ENCODE measurements around the gene VEGFB.
"Not testable (repeated sequence)": the region's sequence is repeated elsewhere in the genome, so short reads cannot be mapped to it uniquely, and the experiment has no call there.

VEGFB gene

GRCh38 chr11:64245401-64245796 lies 11.0 kb downstream of the VEGFB start:
- no peak for TF ChIP-seq CTCF (IDR thresholded peaks at IDR 0.05; ENCODE audit: poor library complexity, severe bottlenecking)
- peaks cover 30% of the 10 kb centered on the region for H3K36me3 ChIP-seq (ENCODE audit: low read depth)
- no peaks in the 10 kb centered on the region for H3K27me3 ChIP-seq (ENCODE audit: insufficient read depth, poor library complexity, severe bottlenecking)
- H3K4me1 ChIP-seq (ENCODE audit: insufficient read depth, poor library complexity, severe bottlenecking), result peaks cover 5% of the 10 kb centered on the region
- peak overlapping the region; percentile 76 for H3K4me3 ChIP-seq (ENCODE audit: severe bottlenecking)
- DNase-seq (ENCODE audit: low spot score) (no peak), ATAC-seq (ENCODE audit: low read depth) (no peak)
- H3K27ac ChIP-seq (ENCODE audit: poor library complexity, severe bottlenecking), result peak overlapping the region; percentile 98
- H3K9me3 ChIP-seq (ENCODE audit: severe bottlenecking), result no peaks in the 10 kb centered on the region

GRCh38 chr11:64245797-64246620 lies 11.6 kb downstream of the VEGFB start:
- no peaks in the 10 kb centered on the region for H3K9me3 ChIP-seq (ENCODE audit: severe bottlenecking)
- H3K27me3 ChIP-seq (ENCODE audit: insufficient read depth, poor library complexity, severe bottlenecking), result no peaks in the 10 kb centered on the region
- TF ChIP-seq CTCF (IDR thresholded peaks at IDR 0.05; ENCODE audit: poor library complexity, severe bottlenecking), result no peak
- H3K27ac ChIP-seq (ENCODE audit: poor library complexity, severe bottlenecking), result peak overlapping the region; percentile 98
- H3K4me3 ChIP-seq (ENCODE audit: severe bottlenecking), result peak overlapping the region; percentile 76
- peak; percentile 99 for DNase-seq (ENCODE audit: low spot score)
- peak; percentile 49 for ATAC-seq (ENCODE audit: low read depth)
- H3K36me3 ChIP-seq (ENCODE audit: low read depth), result peaks cover 30% of the 10 kb centered on the region
- H3K4me1 ChIP-seq (ENCODE audit: insufficient read depth, poor library complexity, severe bottlenecking), result peaks cover 5% of the 10 kb centered on the region

GRCh38 chr11:64246621-64246870 lies 12.2 kb downstream of the VEGFB start:
- H3K4me3 ChIP-seq (ENCODE audit: severe bottlenecking), result peak overlapping the region; percentile 76
- not testable (repeated sequence) for H3K4me1 ChIP-seq (ENCODE audit: insufficient read depth, poor library complexity, severe bottlenecking)

GRCh38 chr11:64246871-64247728 lies 12.7 kb downstream of the VEGFB start, which contains the start of gene PPP1R14B:
TSS of gene PPP1R14B (minus strand) at chr11:64246943. CDS start at chr11:64246673, 270 bp downstream.
- H3K27ac ChIP-seq (ENCODE audit: poor library complexity, severe bottlenecking), result peak within 1 kb of the TSS; percentile 98
- H3K9me3 ChIP-seq (ENCODE audit: severe bottlenecking), result no peaks in the 10 kb centered on the region
- H3K36me3 ChIP-seq (ENCODE audit: low read depth), result peaks cover 30% of the 10 kb centered on the region
- ATAC-seq (ENCODE audit: low read depth), result peak; percentile 49
- no peaks in the 10 kb centered on the region for H3K27me3 ChIP-seq (ENCODE audit: insufficient read depth, poor library complexity, severe bottlenecking)
- H3K4me1 ChIP-seq (ENCODE audit: insufficient read depth, poor library complexity, severe bottlenecking), result peaks cover 5% of the 10 kb centered on the region
- peak within 1 kb of the TSS; percentile 76 for H3K4me3 ChIP-seq (ENCODE audit: severe bottlenecking)
- peak; percentile 15 for TF ChIP-seq CTCF (IDR thresholded peaks at IDR 0.05; ENCODE audit: poor library complexity, severe bottlenecking)
- DNase-seq (ENCODE audit: low spot score), result peak; percentile 92

More at GRCh38 chr11:64246621-64246870, 12.2 kb downstream of the VEGFB start:
- not testable (repeated sequence) for DNase-seq (ENCODE audit: low spot score); H3K27me3 ChIP-seq (ENCODE audit: insufficient read depth, poor library complexity, severe bottlenecking); ATAC-seq (ENCODE audit: low read depth); H3K9me3 ChIP-seq (ENCODE audit: severe bottlenecking)
- Histone ChIP-seq H3K27ac (ENCODE audit: poor library complexity, severe bottlenecking) (peak overlapping the region; percentile 98), H3K36me3 (ENCODE audit: low read depth) (peaks cover 30% of the 10 kb centered on the region)

- H3K27ac ChIP-seq (ENCODE audit: poor library complexity, severe bottlenecking), result peak overlapping the region; percentile 98
- H3K36me3 ChIP-seq (ENCODE audit: low read depth), result peaks cover 24% of the 10 kb centered on the region
- no peak for TF ChIP-seq CTCF (IDR thresholded peaks at IDR 0.05; ENCODE audit: poor library complexity, severe bottlenecking)
- peaks cover 4% of the 10 kb centered on the region for H3K4me1 ChIP-seq (ENCODE audit: insufficient read depth, poor library complexity, severe bottlenecking)
- H3K9me3 ChIP-seq (ENCODE audit: severe bottlenecking), result no peaks in the 10 kb centered on the region
- ATAC-seq (ENCODE audit: low read depth), result no peak
- no peaks in the 10 kb centered on the region for H3K27me3 ChIP-seq (ENCODE audit: insufficient read depth, poor library complexity, severe bottlenecking)
- peak overlapping the region; percentile 76 for H3K4me3 ChIP-seq (ENCODE audit: severe bottlenecking)
- no peak for DNase-seq (ENCODE audit: low spot score)
Observed at GRCh38 chr11:64247729-64248531, 13.5 kb downstream of the VEGFB start.

Measured in RWPE2 (cell line).